GM19467 (cell line): ENCODE measurements around the gene UBTD2.
"Not testable (repeated sequence)": the region's sequence is repeated elsewhere in the genome, so short reads cannot be mapped to it uniquely, and the experiment has no call there.

ENCODE experiments used
- ATAC-seq: cut with Tn5 transposase; IDR thresholded peaks from one replicate; pipeline ENCODE4 v1.9.1; 2021; ENCODE audit warnings: mild to moderate bottlenecking, moderate library complexity; ENCODE audit not compliant: unreplicated experiment

The UBTD2 gene

DNA sequence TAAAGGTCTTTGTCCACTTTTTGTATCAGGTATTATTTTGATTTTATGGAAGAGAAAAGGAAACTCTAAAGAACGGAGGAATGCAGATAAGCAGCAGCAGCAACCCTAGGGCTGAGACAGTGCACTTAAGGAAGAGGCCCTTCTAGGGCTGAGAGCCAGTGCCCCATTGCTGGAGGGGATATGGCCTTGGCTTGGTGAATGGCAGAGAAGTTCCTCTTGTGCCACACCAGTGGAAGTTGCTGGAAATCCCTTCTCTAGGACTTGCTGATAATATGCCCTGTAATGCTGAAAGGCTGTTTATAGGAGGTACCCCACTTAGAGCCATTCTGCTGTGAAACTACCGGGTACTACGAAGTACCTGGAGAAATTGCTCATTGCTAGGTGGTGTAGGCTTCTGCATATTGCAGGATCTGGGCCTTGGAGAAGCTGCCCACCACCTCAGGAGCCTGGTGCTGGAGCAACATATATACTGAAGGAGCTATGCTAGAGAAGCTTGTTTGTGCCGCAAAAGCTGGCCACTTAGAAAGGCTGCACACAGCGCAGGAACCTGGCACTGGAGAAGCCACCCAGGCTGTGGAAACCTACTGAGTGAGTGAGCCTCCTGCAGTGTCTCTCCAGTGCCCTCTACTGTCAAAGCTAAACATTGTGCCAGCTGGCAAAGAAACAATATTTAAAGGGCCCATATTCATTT lies 9.6 kb upstream of the UBTD2 start:
- peak; percentile 84 for ATAC-seq

DNA sequence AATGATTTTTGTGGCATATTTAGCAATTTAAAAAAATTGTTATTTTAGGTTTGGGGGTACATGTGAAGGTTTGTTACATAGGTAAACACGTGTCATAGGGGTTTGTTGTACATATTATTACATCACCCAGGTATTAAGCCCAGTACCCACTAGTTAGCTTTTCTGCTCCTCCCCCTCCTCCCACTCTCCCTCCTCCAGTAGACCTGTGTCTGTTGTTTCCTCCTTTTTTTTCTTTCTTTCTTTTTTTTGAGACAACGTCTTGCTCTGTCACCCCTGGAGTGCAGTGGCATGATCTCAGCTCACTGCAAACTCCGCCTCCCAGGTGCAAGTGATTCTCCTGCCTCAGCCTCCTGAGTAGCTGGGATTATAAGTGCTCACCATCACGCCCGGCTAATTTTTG lies 8.3 kb upstream of the UBTD2 start:
- ATAC-seq, result not testable (repeated sequence)

DNA sequence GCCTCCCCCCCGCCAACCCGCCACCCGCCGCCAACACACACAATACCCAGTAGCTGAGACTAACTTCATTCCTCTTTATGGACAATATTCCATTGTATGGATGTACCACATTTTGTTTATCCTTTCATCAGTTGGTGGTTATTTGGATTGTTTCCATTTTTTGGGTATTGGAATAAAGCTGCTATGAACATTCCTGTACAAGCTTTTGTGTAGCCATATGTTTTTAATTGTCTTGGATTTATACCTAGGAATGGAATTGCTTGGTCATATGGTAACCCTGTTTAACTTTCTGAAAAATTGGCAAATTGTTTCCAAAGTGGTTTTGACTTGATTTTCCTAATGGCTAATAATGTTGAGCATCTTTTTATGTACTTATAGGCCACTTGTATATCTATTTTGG lies 4.9 kb upstream of the UBTD2 start:
- no peak for ATAC-seq

DNA sequence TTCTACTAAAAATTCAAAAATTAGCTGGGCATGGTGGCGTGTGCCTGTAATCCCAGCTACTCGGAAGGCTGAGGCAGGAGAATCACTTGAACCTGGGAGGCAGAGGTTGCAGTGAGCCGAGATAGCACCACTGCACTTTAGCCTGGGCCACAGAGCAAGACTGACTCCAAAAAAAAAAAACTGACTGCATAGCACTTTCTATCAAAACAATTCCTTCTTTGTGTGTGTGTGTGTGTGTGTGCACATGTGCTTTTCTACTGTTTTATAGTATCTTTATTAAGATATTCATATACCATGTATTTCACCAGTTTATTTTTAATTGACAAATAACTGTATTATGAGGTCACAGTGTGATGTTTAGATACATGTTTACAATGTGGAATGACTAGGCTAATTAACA lies 3.6 kb upstream of the UBTD2 start:
- not testable (repeated sequence) for ATAC-seq

DNA sequence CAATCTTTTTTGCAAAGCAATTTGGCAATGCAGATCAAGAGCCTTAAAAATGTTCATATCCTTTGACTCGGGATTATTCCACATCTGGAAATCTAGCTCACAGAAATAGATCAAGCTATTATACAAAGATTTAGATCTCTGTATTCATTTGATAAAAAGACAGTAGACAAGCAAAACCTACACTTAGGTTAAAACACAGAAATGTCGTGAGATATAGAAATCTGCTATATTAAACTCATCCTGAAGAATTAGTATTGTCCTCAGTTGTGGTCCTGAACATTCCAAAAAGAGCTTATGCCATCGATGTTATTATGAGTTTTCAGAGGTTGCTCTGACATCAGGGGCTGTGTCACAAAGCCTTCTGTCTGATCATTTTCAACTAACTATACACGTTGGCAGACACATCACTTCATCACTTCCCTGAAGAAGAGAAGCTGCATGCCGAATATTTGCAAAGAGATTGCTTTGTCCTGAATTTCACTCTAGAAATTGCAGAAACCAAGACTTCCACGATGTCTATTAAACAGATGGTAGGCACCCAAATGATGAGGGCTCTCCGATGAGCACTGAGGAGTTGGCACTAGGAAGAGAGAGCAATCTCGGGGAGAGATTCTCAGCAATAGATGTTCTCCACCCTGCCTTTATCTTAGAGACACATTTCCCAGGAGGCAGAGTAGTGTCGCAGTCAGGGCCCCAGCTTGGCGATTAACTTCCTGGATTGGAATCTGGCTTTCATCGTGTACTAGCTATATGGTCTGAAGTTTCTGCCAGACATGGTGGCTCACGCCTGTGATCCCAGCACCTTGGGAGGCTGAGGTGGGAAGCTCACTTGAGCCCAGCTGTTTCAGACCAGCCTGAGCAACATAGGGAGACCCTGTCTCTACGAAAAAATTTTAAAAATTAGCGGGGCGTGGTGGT lies 1.9 kb upstream of the UBTD2 start:
- no peak for ATAC-seq

DNA sequence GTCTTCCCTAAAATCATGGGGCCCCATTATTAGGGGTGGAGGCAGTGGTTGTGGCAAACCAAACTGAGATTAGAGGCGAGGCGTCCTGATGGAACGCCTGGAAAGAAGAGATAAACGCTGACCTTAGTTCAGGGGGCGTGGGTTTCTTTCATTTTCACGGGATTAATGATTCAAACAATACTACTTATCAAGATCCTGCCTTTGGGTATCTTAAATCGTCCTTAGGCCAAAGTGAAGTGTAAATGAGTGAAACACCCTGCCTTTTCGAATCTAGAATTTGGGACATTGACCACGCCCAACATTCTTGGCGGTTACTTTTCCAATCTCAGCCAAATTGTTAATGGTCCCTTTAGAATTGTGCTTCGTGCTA lies 1.0 kb upstream of the UBTD2 start:
- no peak for ATAC-seq

DNA sequence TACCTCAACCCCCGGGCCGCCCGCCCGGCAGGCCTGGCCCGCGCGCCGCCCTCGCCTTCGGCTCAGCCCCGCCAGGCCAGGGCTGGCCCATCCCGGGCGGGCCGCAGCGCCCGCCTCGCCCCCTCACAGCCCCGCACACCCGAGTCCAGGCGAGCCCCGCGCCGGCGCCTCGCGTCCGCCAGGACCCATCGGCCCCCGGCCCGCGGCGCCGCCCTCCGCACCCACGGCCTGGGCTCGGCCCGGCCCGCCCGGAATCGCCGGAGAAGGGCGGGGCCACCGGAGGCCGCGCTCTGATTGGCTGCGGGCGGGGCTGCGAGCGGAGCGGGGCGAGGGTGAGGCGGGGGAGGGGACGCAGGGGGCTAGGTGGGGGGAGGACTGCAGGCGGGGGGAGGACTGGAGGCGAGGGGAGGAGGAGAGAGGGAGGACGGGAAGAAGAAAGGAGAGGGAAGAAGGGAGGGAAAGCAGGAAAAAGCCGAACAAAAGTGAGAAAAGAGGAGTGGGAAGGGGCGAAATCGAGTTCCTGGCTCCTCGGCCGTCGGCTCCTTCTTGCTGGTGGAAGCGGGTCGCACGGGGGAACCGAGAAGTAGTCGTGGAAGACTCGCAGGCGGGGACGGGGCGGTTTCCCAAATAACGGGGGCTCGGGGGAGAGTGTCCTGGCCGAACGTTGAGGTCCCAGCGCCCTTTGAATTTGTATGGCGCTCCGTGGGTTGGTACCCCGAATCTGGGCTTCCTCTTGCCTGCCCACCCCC lies 472 bp upstream of the UBTD2 start:
- ATAC-seq, result peak; percentile 77

DNA sequence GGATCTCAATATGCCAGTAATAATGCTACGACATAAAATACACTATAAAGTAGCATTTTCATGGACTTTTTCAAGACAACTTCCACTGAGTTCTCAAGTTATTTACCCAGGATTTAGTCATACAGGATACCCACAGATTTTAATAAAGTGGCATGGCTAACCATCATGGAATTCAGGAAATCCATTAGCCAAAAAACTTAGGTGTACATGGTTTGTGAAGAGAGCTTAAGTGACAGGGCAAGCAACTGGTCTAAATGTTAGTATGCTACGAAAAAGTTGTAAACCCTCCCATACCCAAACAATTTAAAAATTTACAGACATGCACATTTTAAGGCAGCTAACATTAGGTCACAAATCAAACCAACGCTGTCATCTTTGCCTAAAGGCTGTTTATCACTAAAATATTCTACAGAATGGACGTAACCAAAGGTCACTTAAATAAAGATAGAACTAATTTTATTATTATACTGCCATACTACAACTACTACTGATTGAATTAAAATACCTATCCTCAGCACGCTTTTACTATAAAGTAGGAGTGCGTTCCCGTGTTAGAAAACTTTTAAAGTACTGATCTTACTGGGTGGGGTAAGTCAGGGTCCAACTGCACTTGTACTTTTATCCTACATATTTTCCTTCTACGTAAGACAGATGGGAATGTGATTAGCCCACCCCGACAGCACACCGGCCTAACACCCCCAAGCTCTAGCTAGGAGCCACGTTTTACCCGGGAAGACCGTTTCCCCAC lies 1.1 kb downstream of the UBTD2 start:
- no peak for ATAC-seq

DNA sequence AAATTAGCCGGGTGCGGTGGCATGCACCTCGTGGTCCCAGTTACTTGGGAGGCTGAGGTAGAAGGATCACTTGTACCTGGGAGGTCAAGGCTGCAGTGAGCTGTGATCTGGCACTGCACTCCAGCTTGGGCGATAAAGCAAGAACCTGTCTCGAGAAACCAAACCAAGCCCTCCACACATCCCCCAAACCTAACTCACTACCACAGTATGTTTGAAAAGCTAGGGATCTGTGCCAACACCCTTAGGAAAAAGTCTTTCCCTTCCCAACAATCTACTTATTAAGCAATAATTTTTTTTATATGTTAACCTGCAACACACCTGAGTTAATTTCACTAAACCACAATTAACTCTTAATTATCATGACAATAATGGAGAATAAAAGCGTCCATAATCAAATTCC lies 2.2 kb downstream of the UBTD2 start:
- ATAC-seq, result no peak

DNA sequence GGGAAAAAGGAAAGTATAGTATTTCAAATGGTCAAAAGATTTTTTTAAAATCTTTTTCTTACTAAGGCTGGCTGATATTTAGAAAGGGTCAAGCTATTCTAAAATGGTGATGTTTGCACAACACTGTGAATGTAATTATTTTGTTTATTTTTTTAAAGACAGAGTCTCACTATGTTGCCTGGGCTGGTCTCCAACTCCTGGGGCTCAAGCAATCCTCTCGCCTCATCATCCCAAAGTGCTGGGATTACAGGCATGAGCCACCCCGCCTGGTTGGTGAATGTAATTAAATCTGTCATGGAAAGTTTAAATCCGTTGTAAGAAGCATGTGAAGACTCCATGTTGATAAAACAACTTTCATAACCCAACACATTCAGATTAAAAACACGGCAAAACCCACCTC lies 2.6 kb downstream of the UBTD2 start:
- no peak for ATAC-seq

DNA sequence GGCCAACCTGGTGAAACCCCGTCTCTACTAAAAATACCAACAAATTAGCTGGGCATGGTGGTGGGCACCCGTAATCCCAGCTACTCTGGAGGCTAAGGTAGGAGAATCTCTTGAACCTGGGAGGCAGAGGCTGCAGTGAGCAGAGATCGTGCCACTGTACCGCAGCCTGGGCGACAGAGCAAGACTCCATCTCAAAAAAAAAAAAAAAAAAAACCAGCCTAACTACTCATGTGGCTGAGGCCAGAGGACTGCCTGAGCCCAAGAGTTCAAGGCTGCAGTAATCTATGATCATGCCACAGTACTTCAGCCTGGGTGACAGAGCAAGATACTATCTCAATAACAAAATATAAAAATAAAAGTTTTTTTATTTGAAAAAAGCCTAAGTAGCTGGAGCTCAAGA lies 3.2 kb downstream of the UBTD2 start:
- ATAC-seq, result no peak

DNA sequence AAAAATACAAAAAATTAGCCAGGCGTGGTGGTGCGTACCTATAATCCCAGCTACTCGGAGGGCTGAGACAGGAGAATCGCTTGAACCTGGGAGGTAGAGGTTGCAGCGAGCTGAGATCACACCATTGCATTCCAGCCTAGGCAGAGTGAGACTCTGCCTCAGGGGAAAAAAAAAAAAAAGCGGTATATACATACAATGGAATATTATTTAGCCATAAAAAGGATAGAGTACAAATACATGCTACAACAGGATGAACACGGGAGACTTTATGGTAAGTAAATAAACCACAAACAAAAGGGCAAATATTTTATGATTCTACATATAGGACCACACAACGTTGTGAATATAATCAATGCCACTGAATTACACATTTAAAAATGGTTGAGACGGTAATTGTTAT lies 5.2 kb downstream of the UBTD2 start:
- ATAC-seq, result no peak

DNA sequence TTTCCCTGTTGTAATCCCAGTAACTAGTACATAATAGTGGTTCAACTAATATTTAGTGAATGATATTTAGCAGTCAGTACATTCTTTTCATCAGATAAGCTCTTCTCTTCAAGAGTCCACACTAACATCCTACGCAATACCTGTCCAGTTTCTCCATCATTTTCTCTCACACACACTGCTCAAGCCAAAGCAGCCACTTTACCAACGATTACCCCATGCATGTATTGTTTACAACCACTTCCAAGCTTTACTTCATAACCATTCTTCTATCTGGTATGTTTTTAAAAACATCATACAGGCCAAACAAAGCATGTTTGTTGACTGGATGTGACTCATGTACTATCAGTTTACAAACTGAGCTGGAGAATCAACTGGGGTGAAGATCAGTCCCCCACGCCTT lies 7.3 kb downstream of the UBTD2 start:
- no peak for ATAC-seq

DNA sequence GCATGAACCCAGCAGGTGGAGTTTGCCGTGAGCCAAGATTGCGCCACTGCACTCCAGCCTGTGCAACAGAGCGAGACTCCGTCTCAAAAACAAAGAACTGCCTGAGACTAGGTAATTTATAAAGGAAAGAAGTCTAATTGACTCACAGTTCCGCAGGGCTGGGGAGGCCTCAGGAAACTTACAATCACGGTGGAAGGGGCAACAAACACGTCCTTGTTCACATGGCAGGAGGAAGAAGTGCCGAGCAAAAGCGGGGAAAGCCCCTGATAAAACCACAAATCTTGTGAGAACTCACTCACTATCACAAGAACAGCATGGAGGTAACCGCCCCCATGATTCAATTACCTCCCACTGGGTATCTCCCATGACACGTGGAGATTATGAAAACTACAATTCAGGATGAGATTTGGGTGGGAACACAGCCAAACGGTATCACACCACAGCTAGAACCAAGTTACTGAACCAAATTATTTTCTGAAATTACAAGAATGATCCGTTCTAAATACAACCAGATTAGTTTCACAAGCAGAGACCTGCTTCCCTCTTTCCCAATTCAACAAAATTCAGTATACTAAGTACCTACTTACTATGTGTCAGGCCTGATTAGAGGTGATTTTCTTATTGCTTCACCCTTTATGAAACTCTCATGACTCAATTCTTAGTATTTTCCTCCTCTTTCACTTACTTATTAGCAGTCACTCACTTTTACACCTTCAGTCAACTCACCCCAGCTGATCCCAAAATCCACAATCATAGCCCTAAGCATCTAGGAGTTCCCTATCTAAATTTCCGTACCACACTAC lies 8.4 kb downstream of the UBTD2 start:
- ATAC-seq, result no peak

DNA sequence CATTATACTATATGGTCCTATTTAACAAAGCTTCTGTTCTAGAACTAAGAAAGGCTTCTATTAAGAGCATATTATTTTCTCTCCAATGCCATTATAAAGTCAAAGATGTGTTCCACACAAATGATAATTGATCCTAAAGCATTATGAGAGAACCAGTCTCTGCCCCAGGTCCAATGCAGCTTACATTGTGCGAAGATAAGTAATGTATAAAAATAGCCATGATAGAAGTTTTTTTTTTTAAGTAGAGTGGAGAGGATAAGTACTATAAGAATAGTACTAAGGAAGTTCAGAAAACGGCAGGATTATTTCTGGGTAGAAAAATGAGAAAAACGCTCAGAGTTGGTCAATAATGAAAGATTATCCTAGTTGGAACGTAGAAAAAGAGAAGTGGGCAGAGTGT lies 15.6 kb downstream of the UBTD2 start:
- ATAC-seq, result no peak

DNA sequence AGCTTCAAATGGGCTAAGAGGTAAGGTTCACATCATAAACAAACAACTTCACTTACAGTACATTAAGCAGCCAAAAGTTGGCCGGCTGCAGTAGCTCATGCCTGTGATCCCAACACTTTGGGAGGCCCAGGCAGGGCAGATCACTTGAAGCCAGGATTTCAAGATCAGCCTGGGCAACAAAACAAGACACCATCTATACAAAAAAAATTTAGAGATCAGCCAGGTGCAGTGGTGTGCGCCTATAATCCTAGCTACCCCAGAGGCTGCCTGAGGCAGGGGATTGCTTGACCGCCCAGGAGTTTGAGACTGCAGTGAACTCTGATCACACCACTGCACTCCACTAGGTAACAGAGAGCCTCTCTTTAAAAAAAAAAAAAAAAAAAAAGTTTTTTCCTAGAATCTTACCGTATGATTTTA lies 16.9 kb downstream of the UBTD2 start:
- no peak for ATAC-seq

DNA sequence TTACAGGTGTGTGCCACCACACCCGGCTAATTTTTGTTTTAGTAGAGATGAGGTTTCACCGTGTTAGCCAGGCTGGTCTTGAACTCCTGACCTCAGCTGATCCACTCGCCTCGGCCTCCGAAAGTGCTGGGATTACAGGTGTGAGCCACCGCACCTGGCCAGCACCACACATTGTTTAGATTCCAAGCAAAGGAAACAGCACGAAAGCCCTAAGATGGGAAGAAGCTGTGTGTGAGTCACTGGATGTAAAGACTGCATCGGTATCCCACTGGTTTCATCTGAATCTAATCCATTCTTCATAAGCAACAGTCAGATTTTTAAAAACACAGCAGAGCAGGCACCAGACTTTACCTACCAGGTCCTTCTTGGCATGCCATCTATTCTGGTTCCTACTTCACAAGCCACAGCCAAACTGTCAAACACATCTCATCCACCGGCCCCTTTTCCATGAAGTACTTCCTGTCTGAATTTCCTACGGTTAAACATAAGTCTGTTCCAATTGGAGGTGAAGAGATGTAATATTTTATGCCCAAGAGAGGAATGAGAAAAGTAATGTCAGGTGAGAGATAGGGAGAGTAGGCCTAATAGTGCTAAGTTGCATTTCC lies 17.4 kb downstream of the UBTD2 start:
- no peak for ATAC-seq

DNA sequence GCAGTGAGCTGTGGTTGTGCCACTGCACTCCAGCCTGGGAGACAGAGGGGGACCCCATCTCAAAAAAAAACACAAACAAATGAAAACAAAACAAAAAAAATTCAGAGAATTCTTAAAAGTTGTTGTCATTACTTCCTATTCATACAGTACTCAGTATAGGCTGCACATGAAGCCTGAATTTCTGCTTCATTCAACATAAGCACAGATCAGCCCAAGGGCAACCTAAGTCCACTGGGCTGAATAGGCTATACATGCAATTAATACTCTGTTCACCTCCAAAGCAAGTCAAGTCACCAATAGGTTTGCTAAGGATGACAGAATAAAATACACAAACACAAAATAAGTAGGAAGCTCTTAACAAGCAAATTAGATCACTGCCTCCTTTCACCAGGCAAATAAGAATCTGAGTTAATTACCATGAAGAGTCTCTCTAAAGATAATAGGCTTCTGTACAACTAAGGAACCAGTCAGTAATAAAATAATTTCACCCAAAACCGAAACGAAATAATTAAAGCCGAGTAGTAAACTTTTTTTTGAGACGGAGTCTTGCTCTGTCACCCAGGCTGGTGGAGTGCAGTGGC lies 18.7 kb downstream of the UBTD2 start:
- no peak for ATAC-seq

DNA sequence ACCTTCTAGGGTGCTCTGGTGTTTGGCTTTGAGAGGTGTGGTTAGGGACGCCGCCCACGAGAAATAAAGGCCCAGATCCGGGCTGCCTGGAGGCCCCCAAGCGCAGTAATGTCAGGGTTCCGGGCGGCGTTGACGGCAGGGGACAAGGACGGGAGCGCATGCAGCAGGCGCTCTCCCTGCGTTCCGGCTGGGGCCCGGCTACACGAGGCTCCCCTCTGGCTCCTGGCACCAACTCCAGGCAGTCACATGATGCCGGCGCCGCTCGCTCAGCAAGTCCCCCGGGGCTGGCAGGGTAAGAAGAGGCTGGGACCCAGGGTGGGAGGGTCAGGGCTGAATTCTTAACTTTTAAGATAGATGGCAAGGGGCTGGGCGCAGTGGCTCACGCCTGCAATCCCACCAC lies 28.1 kb downstream of the UBTD2 start:
- no peak for ATAC-seq
